ENCODE results near the gene HTT.
"Not testable (repeated sequence)": the region's sequence is repeated elsewhere in the genome, so short reads cannot be mapped to it uniquely, and the experiment has no call there.

GRCh38 chr4:3166434-3166833, 92.0 kb downstream of the HTT start:
- TF ChIP-seq CTCF, POLR2A (IDR thresholded peaks at IDR 0.05): not testable (repeated sequence)

Data from esophagus squamous epithelium (tissue), 4 donors.